ENCODE results near the gene PHOSPHO1. TPM values are rescaled to one million over a fixed set of nuclear protein-coding genes. Genes with fewer than 3 reads are reported as not detected.

The PHOSPHO1 gene
- total RNA-seq, 1 donor = 0.09 TPM

- TF ChIP-seq, protein P1, sequence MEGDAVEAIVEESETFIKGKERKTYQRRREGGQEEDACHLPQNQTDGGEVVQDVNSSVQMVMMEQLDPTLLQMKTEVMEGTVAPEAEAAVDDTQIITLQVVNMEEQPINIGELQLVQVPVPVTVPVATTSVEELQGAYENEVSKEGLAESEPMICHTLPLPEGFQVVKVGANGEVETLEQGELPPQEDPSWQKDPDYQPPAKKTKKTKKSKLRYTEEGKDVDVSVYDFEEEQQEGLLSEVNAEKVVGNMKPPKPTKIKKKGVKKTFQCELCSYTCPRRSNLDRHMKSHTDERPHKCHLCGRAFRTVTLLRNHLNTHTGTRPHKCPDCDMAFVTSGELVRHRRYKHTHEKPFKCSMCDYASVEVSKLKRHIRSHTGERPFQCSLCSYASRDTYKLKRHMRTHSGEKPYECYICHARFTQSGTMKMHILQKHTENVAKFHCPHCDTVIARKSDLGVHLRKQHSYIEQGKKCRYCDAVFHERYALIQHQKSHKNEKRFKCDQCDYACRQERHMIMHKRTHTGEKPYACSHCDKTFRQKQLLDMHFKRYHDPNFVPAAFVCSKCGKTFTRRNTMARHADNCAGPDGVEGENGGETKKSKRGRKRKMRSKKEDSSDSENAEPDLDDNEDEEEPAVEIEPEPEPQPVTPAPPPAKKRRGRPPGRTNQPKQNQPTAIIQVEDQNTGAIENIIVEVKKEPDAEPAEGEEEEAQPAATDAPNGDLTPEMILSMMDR (IDR thresholded peaks at IDR 0.05; ENCODE audit: insufficient read depth, low read length) = no peak
- DNase-seq (ENCODE audit: low read depth) = no peak
- no peak overlapping the region for H3K4me3 ChIP-seq (ENCODE audit: low read depth, low read length)
These were observed 14.3 kb upstream of the PHOSPHO1 start for GRCh38 chr17:49244839-49245238.

GRCh38 chr17:49242813-49243212, 12.2 kb upstream of the PHOSPHO1 start:
- TF ChIP-seq, protein P1 (IDR thresholded peaks at IDR 0.05; ENCODE audit: insufficient read depth, low read length) = no peak
- H3K4me3 ChIP-seq (ENCODE audit: low read depth, low read length) = no peak overlapping the region
- no peak for DNase-seq (ENCODE audit: low read depth)

DNA sequence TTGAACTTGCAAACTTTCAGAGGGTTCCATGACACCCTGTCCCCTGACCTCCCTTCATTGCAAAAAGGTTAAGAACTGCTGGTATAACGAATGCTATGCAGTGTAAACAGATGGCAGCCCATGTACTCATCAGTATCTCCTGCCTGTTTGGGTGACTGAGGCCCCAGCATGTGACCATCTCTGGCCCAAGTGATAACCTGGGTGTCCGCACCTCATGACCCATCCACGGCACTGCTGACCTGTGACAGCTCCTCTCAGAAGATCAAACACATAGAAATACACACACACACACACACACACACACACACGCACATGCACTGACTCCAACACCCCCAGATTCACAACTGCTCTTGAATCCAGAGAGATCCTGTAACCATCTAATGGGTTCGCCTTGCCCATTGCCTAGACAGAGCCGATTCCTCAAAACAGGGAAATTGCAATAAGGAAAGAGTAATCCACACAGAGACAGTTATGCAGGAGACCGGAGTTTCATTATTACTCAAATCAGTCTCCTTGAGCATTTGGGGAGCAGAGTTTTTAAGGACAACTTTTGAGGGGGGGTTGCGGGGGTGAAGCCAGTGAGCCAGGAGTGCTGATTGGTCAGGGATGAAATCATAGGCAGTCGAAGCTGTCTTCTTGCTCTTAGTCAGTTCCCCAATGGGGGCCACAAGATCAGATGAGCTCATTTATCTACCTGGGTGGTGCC, 11.3 kb upstream of the PHOSPHO1 start:
- TF ChIP-seq, protein P1 (IDR thresholded peaks at IDR 0.05; ENCODE audit: insufficient read depth, low read length) = no peak
- no peak for DNase-seq (ENCODE audit: low read depth)
- H3K4me3 ChIP-seq (ENCODE audit: low read depth, low read length) = no peak overlapping the region

DNA sequence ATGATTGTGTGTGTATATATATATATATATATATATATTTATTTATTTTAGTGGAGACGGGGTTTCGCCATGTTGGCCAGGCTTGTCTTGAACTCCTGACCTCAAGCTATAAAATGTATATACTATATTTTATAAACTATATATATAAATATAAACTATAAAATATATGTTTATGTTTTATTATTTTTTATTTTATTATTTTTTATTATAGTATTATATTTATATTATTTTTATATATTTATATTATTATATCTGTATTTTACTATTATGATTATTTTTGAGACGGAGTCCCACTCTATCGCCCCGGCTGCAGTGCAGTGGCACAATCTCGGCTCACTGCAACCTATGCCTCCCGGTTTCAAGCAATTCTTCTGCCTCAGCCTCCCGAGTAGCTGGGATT, 10.5 kb upstream of the PHOSPHO1 start:
- DNase-seq (ENCODE audit: low read depth) = no peak
- TF ChIP-seq, protein P1 (IDR thresholded peaks at IDR 0.05; ENCODE audit: insufficient read depth, low read length) = no peak
- H3K4me3 ChIP-seq (ENCODE audit: low read depth, low read length) = no peak overlapping the region

DNA sequence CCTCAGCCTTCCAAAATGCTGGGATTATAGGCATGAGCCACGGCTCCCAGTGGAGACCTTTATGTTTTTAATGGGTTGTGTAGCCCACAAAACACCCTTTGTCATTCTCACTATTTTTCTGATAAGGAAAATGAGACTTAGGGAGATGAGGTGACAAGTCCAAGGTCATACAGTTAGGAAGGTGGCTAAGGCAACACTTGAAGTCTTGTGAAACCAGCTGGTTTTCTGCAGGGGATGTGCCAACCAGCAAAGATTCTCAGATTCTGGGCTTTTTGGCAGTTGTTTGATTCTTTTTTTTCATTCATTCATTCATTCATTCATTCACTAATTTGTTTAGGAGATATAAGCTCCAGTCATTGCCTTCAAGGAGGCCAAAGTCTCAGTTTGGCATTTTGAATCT, 10.0 kb upstream of the PHOSPHO1 start:
- no peak for DNase-seq (ENCODE audit: low read depth)

GRCh38 chr17:49239963-49240362, 9.4 kb upstream of the PHOSPHO1 start:
- no peak overlapping the region for H3K4me3 ChIP-seq (ENCODE audit: low read depth, low read length)
- TF ChIP-seq, protein P1 (IDR thresholded peaks at IDR 0.05; ENCODE audit: insufficient read depth, low read length) = no peak
- DNase-seq (ENCODE audit: low read depth) = no peak

More for the DNA sequence above, 10.0 kb upstream of the PHOSPHO1 start:
- no peak overlapping the region for H3K4me3 ChIP-seq (ENCODE audit: low read depth, low read length)
- TF ChIP-seq, protein P1 (IDR thresholded peaks at IDR 0.05; ENCODE audit: insufficient read depth, low read length) = no peak

DNA sequence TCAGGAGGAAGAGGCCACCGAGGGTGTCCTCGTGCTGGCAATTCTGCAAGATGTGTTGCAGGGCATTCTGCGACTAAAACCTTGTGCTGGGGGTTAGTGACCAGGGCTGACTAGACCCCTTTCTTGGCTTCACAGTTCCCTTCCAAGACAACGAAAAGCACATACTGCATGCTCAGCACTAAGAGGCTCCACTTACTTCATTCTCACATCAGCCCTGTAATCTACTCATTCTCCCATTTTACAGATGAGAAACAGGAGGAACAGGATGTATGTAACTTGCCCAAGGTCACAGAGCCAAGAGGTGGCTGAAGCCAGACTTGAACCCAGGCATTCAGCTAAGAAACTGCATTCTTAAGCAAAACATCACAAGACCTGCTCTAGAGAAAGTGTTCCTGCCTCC, 5.3 kb upstream of the PHOSPHO1 start:
- TF ChIP-seq, protein P1 (IDR thresholded peaks at IDR 0.05; ENCODE audit: insufficient read depth, low read length) = no peak
- no peak overlapping the region for H3K4me3 ChIP-seq (ENCODE audit: low read depth, low read length)
- no peak for DNase-seq (ENCODE audit: low read depth)
